Mucosa of rectum (tissue), 2 donors: ENCODE measurements around the gene FBXO41.

Experiments
- H3K27ac ChIP-seq, 2 donors: one replicate each; pipeline ENCODE4 v1.7.0; 2013; ENCODE audit warnings: inconsistent platforms in 2 of 2, low read depth in 2 of 2, low read length in 2 of 2
- H3K27me3 ChIP-seq, 2 donors: one replicate each; pipeline ENCODE4 v1.7.0; 2013; ENCODE audit warnings: low read length in 2 of 2; ENCODE audit not compliant: control insufficient read depth in 2 of 2, insufficient read depth in 2 of 2
- H3K36me3 ChIP-seq, 2 donors: one replicate each; pipeline ENCODE4 v1.7.0; 2013; ENCODE audit warnings: low read length in 2 of 2; ENCODE audit not compliant: control insufficient read depth in 2 of 2, insufficient read depth in 2 of 2
- H3K4me1 ChIP-seq, 2 donors: one replicate each; pipeline ENCODE4 v1.7.0; 2013; ENCODE audit warnings: low read length in 2 of 2, mild to moderate bottlenecking in 1 of 2; ENCODE audit not compliant: control insufficient read depth in 2 of 2, insufficient read depth in 2 of 2
- H3K4me3 ChIP-seq, 2 donors: one replicate each; pipeline ENCODE4 v1.7.0; 2013; ENCODE audit warnings: low read length in 2 of 2
- H3K9ac ChIP-seq, 2 donors: one replicate each; pipeline ENCODE4 v1.7.0; 2013; ENCODE audit warnings: low read length in 2 of 2, low read depth in 1 of 2, mild to moderate bottlenecking in 1 of 2
- H3K9me3 ChIP-seq, 2 donors: one replicate each; pipeline ENCODE4 v1.7.0; 2013; ENCODE audit warnings: low read length in 2 of 2; ENCODE audit not compliant: control insufficient read depth in 2 of 2
- donor health status: healthy.
- donor health status: Normal muscosa, but diverticular disease.

Gene FBXO41, protein sequence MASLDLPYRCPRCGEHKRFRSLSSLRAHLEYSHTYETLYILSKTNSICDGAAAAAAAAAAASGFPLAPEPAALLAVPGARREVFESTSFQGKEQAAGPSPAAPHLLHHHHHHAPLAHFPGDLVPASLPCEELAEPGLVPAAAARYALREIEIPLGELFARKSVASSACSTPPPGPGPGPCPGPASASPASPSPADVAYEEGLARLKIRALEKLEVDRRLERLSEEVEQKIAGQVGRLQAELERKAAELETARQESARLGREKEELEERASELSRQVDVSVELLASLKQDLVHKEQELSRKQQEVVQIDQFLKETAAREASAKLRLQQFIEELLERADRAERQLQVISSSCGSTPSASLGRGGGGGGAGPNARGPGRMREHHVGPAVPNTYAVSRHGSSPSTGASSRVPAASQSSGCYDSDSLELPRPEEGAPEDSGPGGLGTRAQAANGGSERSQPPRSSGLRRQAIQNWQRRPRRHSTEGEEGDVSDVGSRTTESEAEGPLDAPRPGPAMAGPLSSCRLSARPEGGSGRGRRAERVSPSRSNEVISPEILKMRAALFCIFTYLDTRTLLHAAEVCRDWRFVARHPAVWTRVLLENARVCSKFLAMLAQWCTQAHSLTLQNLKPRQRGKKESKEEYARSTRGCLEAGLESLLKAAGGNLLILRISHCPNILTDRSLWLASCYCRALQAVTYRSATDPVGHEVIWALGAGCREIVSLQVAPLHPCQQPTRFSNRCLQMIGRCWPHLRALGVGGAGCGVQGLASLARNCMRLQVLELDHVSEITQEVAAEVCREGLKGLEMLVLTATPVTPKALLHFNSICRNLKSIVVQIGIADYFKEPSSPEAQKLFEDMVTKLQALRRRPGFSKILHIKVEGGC

GRCh38 chr2:73284296-73285158 is at the start of gene FBXO41:
FBXO41 (minus strand) TSS chr2:73284478; CDS start chr2:73269630, 14,848 bp downstream.
- Histone ChIP-seq H3K36me3 (no peaks in the 10 kb centered on the region), H3K9ac (no peak within 1 kb of the TSS), H3K27ac (no peak within 1 kb of the TSS), H3K4me3 (peak within 1 kb of the TSS; percentile 64 to 65), H3K4me1 (peaks cover 0 to 2% of the 10 kb centered on the region in 2 donors), H3K9me3 (no peaks in the 10 kb centered on the region), H3K27me3 (peaks cover 0 to 3% of the 10 kb centered on the region in 2 donors)

DNA sequence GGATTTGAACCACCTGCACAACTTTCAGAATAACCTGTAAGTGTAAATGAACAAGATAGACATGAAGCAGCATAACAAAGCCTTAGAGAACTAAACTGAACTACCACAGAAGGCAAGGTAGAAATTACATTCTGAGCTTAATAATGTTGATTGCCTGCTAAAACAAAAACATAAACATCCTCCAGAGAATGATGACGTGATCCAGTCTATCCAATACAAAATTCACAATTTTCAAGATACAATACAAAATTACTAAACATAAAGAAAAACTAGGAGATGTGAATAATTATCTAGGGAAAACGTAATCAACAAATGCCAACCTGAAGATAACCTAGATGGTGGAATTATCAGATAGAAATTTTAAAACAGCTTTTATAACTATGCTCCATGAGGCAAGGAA is 49.8 kb upstream of the FBXO41 start:
- Histone ChIP-seq H3K27ac (no peak overlapping the region), H3K4me1 (no peaks in the 10 kb centered on the region)

GRCh38 chr2:73333564-73333963 is 49.3 kb upstream of the FBXO41 start:
- Histone ChIP-seq H3K36me3 (no peaks in the 10 kb centered on the region), H3K27me3 (peaks cover 0 to 2% of the 10 kb centered on the region in 2 donors), H3K27ac (no peak overlapping the region), H3K9me3 (no peaks in the 10 kb centered on the region), H3K4me3 (no peak overlapping the region), H3K4me1 (no peaks in the 10 kb centered on the region), H3K9ac (no peak overlapping the region)

More for the DNA sequence above, 49.8 kb upstream of the FBXO41 start:
- peaks cover 0 to 2% of the 10 kb centered on the region in 2 donors for H3K27me3 ChIP-seq
- H3K9me3 ChIP-seq = no peaks in the 10 kb centered on the region
- no peak overlapping the region for H3K4me3 ChIP-seq
- no peaks in the 10 kb centered on the region for H3K36me3 ChIP-seq
- no peak overlapping the region for H3K9ac ChIP-seq

- Histone ChIP-seq H3K4me1 (no peaks in the 10 kb centered on the region), H3K9me3 (no peaks in the 10 kb centered on the region), H3K27me3 (no peaks in the 10 kb centered on the region), H3K36me3 (no peaks in the 10 kb centered on the region), H3K4me3 (no peak overlapping the region), H3K27ac (no peak overlapping the region), H3K9ac (no peak overlapping the region)
Observed at GRCh38 chr2:73324126-73324725, 39.9 kb upstream of the FBXO41 start.

DNA sequence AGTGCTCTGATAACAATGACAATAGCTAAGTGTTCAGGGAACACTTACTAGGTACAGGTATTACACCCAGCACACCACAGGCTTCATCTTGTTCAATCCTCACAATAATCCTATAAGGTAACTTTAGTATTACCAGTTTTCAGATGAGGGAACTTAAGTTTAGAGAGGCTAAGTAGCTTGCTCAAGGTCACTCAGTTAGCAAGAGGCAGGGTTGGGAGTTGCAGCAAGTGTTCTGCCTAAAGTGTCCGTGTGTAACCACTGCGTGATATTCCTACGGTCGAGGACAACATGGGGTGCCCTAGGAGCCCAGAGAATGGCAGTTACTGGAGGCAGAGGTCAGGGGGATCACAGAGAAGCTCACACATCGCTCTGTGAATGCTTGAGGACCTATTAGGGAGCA is 39.3 kb upstream of the FBXO41 start:
- Histone ChIP-seq H3K27ac (no peak overlapping the region), H3K4me3 (no peak overlapping the region), H3K36me3 (no peaks in the 10 kb centered on the region), H3K4me1 (no peaks in the 10 kb centered on the region), H3K9ac (no peak overlapping the region), H3K27me3 (no peaks in the 10 kb centered on the region), H3K9me3 (no peaks in the 10 kb centered on the region)

GRCh38 chr2:73314441-73314840 is 30.2 kb upstream of the FBXO41 start:
- no peak overlapping the region for H3K9ac ChIP-seq
- H3K36me3 ChIP-seq = no peaks in the 10 kb centered on the region
- no peaks in the 10 kb centered on the region for H3K9me3 ChIP-seq
- H3K27ac ChIP-seq = no peak overlapping the region
- H3K4me1 ChIP-seq = no peaks in the 10 kb centered on the region
- H3K4me3 ChIP-seq = no peak overlapping the region
- no peaks in the 10 kb centered on the region for H3K27me3 ChIP-seq

DNA sequence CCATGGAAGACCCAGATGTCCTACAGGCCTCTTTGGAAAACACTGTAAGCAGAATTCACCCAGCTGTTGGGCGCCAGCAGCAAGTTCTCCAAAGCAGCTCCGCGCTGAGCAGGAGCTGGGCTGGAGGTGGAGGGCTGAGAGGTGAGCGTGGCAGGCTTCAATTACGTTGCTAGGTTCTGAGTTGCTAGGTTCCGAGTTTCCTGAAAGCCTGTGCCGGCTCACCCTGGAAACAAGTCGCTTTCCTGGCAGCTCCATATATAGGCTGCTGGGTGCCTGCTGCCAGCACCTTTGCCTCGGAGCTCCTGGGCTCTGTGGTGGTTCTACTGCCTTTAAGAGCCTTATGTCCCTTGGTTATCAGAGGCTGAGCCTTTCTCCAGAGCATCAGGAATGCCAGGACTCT is 23.4 kb upstream of the FBXO41 start:
- Histone ChIP-seq H3K36me3 (no peaks in the 10 kb centered on the region), H3K4me1 (no peaks in the 10 kb centered on the region), H3K4me3 (no peak overlapping the region), H3K27ac (no peak overlapping the region), H3K9me3 (no peaks in the 10 kb centered on the region), H3K9ac (no peak overlapping the region), H3K27me3 (peaks cover 0 to 3% of the 10 kb centered on the region in 2 donors)

DNA sequence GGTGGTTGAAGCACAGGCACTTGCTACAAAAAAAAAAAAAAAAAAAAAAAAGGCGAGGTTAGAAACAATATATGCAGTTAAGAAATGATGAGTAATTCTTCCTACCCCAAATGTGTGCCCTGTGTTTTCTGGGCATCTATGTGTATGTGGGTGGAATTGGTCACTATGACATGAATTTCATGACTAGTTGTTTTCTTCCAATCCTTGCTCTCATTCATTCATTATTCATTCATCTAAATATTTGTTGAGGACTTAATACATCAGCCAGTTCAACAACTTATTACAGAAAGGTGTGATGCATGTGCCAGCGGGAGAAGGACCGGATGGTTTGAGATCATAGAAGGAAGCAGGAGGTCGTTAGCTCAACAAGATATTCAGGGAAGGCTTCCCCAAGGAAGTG is 17.4 kb upstream of the FBXO41 start:
- no peaks in the 10 kb centered on the region for H3K36me3 ChIP-seq
- no peak overlapping the region for H3K4me3 ChIP-seq
- peaks cover 0 to 2% of the 10 kb centered on the region in 2 donors for H3K27me3 ChIP-seq
- no peak overlapping the region for H3K9ac ChIP-seq
- no peaks in the 10 kb centered on the region for H3K4me1 ChIP-seq
- H3K9me3 ChIP-seq = no peaks in the 10 kb centered on the region
- H3K27ac ChIP-seq = no peak overlapping the region

DNA sequence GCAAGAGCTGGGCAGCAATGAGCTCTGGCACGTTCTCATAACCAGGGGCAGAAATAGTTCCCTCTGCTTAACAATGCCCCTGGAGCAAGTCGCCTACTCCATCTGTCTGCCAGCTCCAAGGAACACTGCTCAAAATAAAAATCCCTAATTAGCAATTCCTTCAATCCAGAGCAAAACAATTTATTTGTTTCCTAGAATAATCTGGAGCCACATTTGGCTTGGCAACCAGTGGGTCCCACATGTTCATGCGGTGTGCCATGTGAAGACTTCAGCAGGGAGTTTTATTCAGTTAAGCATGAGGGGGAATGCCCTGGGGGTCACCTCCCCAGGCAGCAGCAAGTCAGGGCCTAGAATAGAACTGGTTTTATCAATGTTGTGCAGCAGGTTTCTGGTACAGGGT is 16.6 kb upstream of the FBXO41 start:
- Histone ChIP-seq H3K36me3 (no peaks in the 10 kb centered on the region), H3K27ac (no peak overlapping the region), H3K9ac (no peak overlapping the region), H3K27me3 (peaks cover 3 to 5% of the 10 kb centered on the region in 2 donors), H3K9me3 (no peaks in the 10 kb centered on the region), H3K4me1 (no peaks in the 10 kb centered on the region), H3K4me3 (no peak overlapping the region)
